Ecto neural progenitor cell (in vitro differentiated cells): Measurements from ENCODE around the gene KLF2.

Source experiments
- DNase-seq: peaks from one replicate; pipeline ENCODE4 v3.0.0-alpha.2; 2018; ENCODE audit warnings: low spot score

KLF2 gene

GRCh38 chr19:16365300-16365996, 40.8 kb downstream of the KLF2 start:
- no peak for DNase-seq

- no peak for DNase-seq
Measured at GRCh38 chr19:16366056-16366432, 41.4 kb downstream of the KLF2 start.

DNA sequence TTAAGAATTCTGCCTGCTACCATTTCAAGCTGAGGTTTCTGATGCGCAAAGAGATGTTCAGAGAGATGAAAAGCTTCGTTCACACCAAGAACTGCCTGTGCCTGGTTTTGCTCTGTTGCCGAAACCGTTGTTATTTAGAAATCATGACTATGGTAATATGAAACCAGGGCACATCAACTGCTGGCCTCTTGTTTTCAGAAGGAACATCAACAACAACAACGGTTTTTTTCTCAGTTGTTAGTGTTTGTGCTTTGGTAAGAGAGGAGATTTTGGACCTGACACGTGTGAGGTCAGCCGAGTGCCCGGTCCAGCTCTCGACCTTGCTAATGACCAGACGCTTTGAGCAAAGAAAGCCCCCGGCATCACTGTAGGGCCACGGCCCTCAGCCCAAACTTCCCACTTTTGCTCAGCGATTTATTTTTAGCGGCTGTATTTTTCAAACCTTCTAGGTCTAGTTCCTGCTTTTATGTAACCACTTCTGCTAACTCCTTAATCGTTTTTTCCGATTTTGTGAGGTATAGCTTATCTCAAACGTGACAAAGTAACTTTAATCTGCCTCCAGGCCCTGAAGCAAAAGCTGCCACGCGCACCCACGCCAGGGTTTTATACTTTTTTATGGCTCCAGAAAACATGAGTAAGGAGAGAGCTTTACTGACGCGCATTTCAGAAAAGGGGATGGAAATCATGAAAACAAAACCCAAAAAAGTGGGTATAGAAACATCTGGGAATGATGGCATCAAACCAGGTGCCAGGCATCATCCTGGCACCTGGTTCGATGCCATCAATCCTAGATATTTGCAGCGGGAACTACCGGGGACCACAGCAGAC, 42.0 kb downstream of the KLF2 start:
- DNase-seq = no peak

- DNase-seq = no peak
Measured at GRCh38 chr19:16367261-16367683, 42.6 kb downstream of the KLF2 start.

DNA sequence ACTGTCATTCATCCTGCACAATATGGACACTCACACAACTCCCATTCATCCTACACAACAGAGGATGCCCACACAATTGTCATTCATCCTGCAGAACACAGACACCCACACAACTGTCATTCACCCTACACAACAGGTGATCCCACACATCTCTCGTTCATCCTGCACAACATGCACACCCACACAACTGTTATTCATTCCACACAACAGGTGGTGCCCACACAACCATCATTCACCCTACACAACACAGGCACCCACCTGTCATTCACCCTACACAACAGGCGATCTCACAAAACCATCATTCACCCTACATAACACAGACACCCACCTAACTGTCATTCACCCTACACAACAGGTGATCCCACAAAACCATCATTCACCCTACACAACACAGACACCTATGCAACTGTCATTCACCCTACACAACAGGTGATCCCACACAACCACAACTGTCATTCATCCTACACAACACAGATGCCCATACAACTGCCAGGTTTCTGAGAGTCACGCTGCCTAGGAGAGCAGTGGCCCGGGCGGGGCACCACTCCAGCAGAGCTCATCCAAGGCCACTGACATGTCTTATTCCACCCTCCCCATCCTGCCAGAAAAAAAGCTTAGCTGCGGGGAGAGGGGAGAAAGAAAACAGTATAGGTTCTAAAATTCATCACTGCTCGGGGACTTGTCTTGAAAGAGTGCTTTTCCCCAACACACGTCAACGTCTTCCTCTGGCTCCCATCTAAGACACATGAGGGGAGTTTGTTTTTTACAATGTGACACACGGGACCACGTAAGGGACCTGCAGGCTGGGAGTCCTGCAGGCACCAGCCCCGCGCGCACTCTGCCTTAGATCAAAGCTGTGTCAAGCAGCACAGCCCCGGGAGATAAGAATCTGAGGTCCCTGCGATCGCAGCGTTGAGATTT, 44.0 kb downstream of the KLF2 start:
- no peak for DNase-seq

- DNase-seq = no peak
Measured at GRCh38 chr19:16369306-16369663, 44.7 kb downstream of the KLF2 start.

DNA sequence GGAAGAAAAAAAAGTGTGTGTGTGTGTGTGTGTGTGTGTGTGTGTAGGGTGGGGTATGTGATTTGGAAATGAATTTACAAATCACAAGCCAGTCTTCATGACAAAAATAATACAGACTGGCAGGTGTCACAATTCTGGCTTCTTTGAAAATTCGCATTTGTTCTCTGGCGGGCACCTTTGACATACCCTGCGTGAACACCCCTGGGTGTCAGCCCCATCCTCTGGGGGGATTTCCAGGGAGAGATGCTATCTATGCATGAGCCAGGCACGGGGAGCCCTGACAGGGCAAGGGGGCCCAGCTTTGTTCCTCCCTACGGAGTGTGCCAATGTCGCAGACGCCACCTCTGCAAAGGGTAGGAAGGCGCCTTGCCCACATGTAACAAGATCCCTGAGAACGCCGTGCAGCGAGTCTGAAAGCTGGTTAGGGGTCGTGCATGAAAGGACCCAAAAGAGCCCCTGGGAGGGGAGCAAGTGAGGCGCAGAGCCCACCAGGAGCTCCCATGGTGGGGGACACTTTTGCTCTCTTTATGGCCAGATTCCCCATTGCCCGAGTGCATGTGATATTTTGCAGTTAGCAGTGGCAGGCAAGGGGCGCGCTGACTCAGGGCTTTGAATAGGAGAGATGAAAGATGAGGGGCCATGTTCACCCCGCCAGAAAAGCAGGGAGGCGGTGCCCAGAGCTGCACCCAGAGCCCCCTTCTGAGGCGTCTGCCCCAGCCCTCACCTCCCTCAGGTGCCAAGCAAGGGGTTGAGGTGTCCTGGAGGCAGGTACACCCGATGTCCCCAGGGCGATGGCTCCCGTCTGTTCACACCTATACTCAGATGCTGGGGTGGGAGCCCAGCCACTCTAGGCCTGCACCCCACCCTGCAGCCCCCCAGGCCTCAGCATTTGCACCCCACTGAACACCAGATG, 45.3 kb downstream of the KLF2 start:
- DNase-seq = no peak

GRCh38 chr19:16370641-16371391, 46.2 kb downstream of the KLF2 start:
- no peak for DNase-seq

- DNase-seq = no peak
Measured at GRCh38 chr19:16371540-16371986, 46.9 kb downstream of the KLF2 start.

DNA sequence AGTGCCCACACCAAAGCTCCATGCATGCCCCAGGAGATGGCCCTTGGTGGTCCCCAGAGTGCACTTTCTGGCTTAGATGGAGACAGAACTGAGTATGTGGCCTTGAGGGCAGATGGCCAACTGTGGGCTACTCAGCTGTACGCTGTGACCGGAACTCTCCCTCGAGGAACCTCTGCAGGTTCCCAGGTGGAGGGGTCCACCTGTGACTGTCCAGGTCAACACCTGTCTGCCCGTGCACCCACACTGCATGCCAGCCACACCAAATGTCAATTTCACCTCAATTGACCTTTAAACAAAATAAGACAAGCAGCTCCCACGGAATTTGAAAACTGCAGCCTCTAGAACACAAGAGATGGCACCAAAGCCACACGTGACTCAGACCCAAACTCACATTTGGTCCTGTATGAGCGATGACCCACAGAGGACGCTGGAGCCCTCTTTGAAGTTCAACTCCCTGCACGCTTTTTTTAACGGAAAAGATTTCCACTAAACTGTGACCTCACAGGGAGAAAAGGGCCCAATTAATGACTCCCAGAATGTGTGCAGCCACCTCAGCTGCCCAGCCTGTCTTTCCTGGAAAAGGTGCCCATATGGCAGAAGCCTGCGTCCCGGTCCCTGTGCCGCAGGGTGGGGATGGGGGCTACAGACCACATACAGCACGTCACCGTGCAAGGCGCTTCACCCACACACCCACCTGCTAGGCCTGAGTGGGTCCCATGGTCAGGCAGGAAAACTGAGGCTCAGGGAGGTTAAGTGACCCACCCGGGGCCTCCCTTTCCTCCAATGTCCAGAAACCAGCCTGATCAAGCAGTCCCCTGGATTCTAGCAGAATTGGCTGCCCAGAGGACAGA, 47.7 kb downstream of the KLF2 start:
- DNase-seq = no peak

GRCh38 chr19:16373079-16373478, 48.5 kb downstream of the KLF2 start:
- DNase-seq = no peak

DNA sequence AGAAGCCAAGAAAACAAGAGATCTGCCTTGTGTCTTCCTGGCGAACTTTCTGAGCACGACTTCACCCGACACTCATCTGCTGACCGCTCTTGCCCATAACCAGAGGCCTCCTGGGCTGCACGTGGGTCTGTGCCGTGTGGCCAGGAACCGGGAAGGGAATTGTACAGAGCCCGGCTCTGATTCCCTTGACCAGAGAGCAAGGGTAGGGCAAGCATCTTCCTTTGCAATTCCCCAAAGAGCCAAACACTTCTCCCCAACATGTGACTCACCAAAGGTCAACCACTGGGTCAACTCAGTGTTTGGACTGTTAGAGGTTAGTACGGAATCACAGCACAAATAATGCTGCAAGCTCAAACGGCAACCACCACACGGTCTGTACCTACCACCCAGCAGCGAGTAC, 48.9 kb downstream of the KLF2 start:
- DNase-seq = no peak

GRCh38 chr19:16373989-16374388, 49.4 kb downstream of the KLF2 start:
- DNase-seq = no peak

- DNase-seq = no peak
Measured at GRCh38 chr19:16374436-16374835, 49.8 kb downstream of the KLF2 start.

GRCh38 chr19:16375157-16375935, 50.7 kb downstream of the KLF2 start:
- no peak for DNase-seq

DNA sequence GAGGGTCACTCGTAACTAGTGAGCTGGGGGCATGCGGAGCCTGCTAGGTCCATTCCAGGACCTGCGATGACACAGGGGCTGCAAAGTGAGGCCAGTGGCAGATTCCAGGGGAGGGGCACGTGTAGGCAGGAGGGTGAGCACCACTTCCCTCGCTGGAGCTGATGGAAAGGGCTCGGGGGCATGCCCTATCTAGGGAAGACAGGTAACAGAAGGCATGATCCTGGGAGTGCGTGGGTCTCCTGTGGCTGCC, 51.2 kb downstream of the KLF2 start:
- DNase-seq = no peak

DNA sequence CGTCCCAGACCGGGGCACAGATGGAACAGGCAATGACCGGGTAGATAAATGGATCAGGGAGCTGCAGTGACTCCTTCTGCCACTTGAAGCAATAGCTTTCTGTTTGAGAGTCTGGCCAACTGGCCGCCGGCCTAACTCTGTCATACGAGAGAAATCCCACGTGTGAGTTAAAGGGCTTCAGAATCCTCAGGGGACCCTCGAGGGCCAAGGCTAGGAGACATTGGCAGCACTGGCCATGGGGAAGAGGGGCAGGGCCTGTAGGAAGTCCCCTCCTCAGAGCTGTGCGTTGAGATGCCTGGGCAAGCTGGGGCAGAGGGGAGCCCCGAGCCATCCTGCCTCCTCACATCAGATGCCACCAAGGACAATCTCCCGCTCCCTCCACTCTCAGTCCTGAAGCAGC, 51.6 kb downstream of the KLF2 start:
- DNase-seq = no peak

DNA sequence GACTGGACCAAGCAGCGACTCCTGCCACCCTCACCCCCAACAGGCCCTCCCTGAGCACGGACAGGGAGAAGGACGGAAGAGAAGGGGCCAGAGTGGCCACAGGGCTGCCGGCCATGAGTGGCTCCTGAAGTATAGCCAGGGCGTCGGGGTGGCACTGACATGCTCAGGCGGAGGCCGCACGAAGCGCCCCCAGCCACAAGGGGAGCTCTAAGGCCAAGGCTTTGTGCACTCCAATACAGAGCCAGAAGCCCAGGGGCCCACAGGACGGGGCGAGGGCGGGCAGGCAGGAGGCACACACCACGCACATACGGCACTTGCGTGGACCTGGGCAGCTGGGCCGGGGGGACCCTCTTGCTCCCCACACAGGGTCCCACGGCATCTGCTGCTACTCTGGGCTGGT, 52.0 kb downstream of the KLF2 start:
- no peak for DNase-seq

GRCh38 chr19:16377521-16377920, 52.9 kb downstream of the KLF2 start:
- DNase-seq = no peak
